Measurements from ENCODE around the gene TBX1.

TBX1 gene

GRCh38 chr22:19765477-19766239 lies 5.1 kb downstream of the TBX1 start:
- ChIA-PET CTCF (no interaction called here), POLR2A (ENCODE audit: low non-redundant PET) (no interaction called here)
- TF ChIP-seq CTCF (conservative IDR thresholded peaks at IDR 0.05; ENCODE audit: low read depth): no peak
- peak overlapping the region; percentile 51 for H3K27ac ChIP-seq
- DNase-seq (ENCODE audit: low spot score): no peak

- peak overlapping the region; percentile 51 for H3K27ac ChIP-seq
- no peak for DNase-seq (ENCODE audit: low spot score)
- ChIA-PET POLR2A (ENCODE audit: low non-redundant PET) (no interaction called here), CTCF (interaction anchor here (0.9 kb wide), 1 partner anchor 10 kb away, joined by 3 read pairs; no protein-coding TSS in a partner anchor)
- no peak for TF ChIP-seq CTCF (conservative IDR thresholded peaks at IDR 0.05; ENCODE audit: low read depth)
Measured at GRCh38 chr22:19766240-19766510, 5.6 kb downstream of the TBX1 start.

GRCh38 chr22:19766511-19767426 lies 6.2 kb downstream of the TBX1 start:
- POLR2A ChIA-PET (ENCODE audit: low non-redundant PET): no interaction called here
- CTCF ChIA-PET: interaction anchor here (0.7 to 0.9 kb wide), 3 partner anchors 11 to 447 kb away, joined by 3 to 7 read pairs (median 3); no protein-coding TSS in a partner anchor
- TF ChIP-seq CTCF (conservative IDR thresholded peaks at IDR 0.05; ENCODE audit: low read depth): no peak; the same call in 1 of the 2 replicates
- H3K27ac ChIP-seq: peak overlapping the region; percentile 51
- peak; percentile 20 for DNase-seq (ENCODE audit: low spot score)

- DNase-seq (ENCODE audit: low spot score): no peak
- POLR2A ChIA-PET (ENCODE audit: low non-redundant PET): no interaction called here
- CTCF ChIA-PET: interaction anchor here (0.6 to 0.7 kb wide), 3 partner anchors 11 to 448 kb away, joined by 4 to 9 read pairs (median 7); no protein-coding TSS in a partner anchor
- TF ChIP-seq CTCF (conservative IDR thresholded peaks at IDR 0.05; ENCODE audit: low read depth): no peak
- H3K27ac ChIP-seq: peak overlapping the region; percentile 51; the same call in 1 of the 2 replicates
Measured at GRCh38 chr22:19767427-19768341, 7.1 kb downstream of the TBX1 start.

- POLR2A ChIA-PET (ENCODE audit: low non-redundant PET): no interaction called here
- no peak overlapping the region for H3K27ac ChIP-seq
- no peak for TF ChIP-seq CTCF (conservative IDR thresholded peaks at IDR 0.05; ENCODE audit: low read depth)
- no peak for DNase-seq (ENCODE audit: low spot score)
- CTCF ChIA-PET: interaction anchor here (0.6 kb wide), 1 partner anchor 13 kb away, joined by 3 read pairs; no protein-coding TSS in a partner anchor
Measured at GRCh38 chr22:19769393-19769715, 8.8 kb downstream of the TBX1 start.

All from RWPE1 (cell line).